HFFc6 (cell line): ENCODE results near the gene DRD4. TPM values are rescaled to one million over a fixed set of nuclear protein-coding genes. Genes with fewer than 3 reads are reported as not detected.

Experiments used
- DNase-seq: peaks from one replicate; pipeline ENCODE4 v3.0.0-alpha.2; 2018
- H3K27ac Mint-ChIP-seq: 2 replicates; pipeline ENCODE4 v1.8.0; 2020; ENCODE audit warnings: mild to moderate bottlenecking, mixed read lengths
- H3K27me3 Mint-ChIP-seq: 2 replicates; pipeline ENCODE4 v1.8.0; 2021; ENCODE audit warnings: mild to moderate bottlenecking, moderate library complexity, mixed read lengths; ENCODE audit not compliant: insufficient read depth
- H3K36me3 Mint-ChIP-seq: 2 replicates; pipeline ENCODE4 v1.8.0; 2021; ENCODE audit warnings: low read depth, mixed read lengths
- H3K4me1 Mint-ChIP-seq: 2 replicates; pipeline ENCODE4 v1.8.0; 2020; ENCODE audit warnings: low read depth, mixed read lengths
- H3K4me3 Mint-ChIP-seq: 2 replicates; pipeline ENCODE4 v1.8.0; 2020; ENCODE audit warnings: mild to moderate bottlenecking, moderate library complexity, mixed read lengths
- H3K9me3 Mint-ChIP-seq: 2 replicates; pipeline ENCODE4 v1.8.0; 2020; ENCODE audit warnings: mild to moderate bottlenecking, mixed read lengths
- CTCF ChIP-seq: fragments of 200-600 bp; sonication (generic); IDR thresholded peaks from 2 replicates; pipeline ENCODE4 v1.5.0; 2021; ENCODE audit warnings: antibody characterized with exemption, mild to moderate bottlenecking
- total RNA-seq, 6 experiments: library from RNA; stranded (reverse); fragmentation: NEBNext Ultra II Directional; extraction: Animal tissue kit (Norgen Biotek cat#: 25700); gene quantifications; 2 replicates in 1 of 6; 3 replicates in 5 of 6; pipeline ENCODE4 v1.2.3, GENCODE V29; 2021

Gene DRD4
- total RNA-seq, 6 experiments from 2014 or later: 0.14 to 0.61 (median 0.38) TPM

- TF ChIP-seq CTCF: no peak
- Mint-ChIP-seq H3K36me3 (peaks cover under 1% of the 10 kb centered on the region; the same call in 1 of the 2 replicates), H3K4me3 (no peak overlapping the region), H3K27me3 (peaks cover 8% of the 10 kb centered on the region; the same call in 1 of the 2 replicates), H3K9me3 (no peaks in the 10 kb centered on the region), H3K4me1 (no peaks in the 10 kb centered on the region), H3K27ac (no peak overlapping the region)
- DNase-seq: no peak
Measured at GRCh38 chr11:617199-617911, 19.7 kb upstream of the DRD4 start.

- no peaks in the 10 kb centered on the region for H3K9me3 Mint-ChIP-seq
- no peak for TF ChIP-seq CTCF
- H3K27me3 Mint-ChIP-seq: peaks cover 8% of the 10 kb centered on the region
- H3K27ac Mint-ChIP-seq: no peak overlapping the region
- no peaks in the 10 kb centered on the region for H3K36me3 Mint-ChIP-seq
- no peaks in the 10 kb centered on the region for H3K4me1 Mint-ChIP-seq
- no peak for DNase-seq
- no peak overlapping the region for H3K4me3 Mint-ChIP-seq
Measured at GRCh38 chr11:617912-618682, 19.0 kb upstream of the DRD4 start.

- Mint-ChIP-seq H3K4me1 (peaks cover 8% of the 10 kb centered on the region; the same call in 1 of the 2 replicates), H3K27me3 (peaks cover 12% of the 10 kb centered on the region), H3K27ac (no peak overlapping the region), H3K9me3 (no peaks in the 10 kb centered on the region), H3K4me3 (no peak overlapping the region), H3K36me3 (no peaks in the 10 kb centered on the region)
- no peak for TF ChIP-seq CTCF
- DNase-seq: no peak
Measured at GRCh38 chr11:618856-619627, 18.0 kb upstream of the DRD4 start.

DNA sequence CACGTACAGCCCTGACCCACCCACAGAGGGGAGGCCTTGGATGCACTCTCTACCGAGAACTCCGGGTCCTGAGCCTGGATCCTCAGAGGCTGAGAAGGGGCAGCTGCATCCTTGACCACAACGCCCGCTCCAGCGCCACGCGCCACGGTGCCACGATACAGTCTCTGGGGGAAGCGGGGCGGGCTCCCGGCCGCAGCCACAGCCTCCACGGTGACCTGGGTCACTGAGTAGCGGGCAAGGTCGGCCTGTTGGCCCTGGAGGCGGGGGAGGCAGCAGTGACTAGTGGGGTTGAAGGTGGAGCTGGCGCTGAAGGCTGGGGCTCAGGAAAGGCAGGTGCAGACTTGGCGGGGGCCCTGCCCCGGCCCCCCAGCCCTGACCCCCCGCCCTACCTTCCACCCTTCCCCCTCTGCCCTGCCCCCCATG, 17.4 kb upstream of the DRD4 start:
- no peaks in the 10 kb centered on the region for H3K36me3 Mint-ChIP-seq
- no peak for DNase-seq
- no peaks in the 10 kb centered on the region for H3K9me3 Mint-ChIP-seq
- no peak for TF ChIP-seq CTCF
- peaks cover 12% of the 10 kb centered on the region for H3K27me3 Mint-ChIP-seq
- no peak overlapping the region for H3K4me3 Mint-ChIP-seq
- H3K27ac Mint-ChIP-seq: no peak overlapping the region
- H3K4me1 Mint-ChIP-seq: peaks cover 8% of the 10 kb centered on the region; the same call in 1 of the 2 replicates

GRCh38 chr11:620201-620600, 16.9 kb upstream of the DRD4 start:
- Mint-ChIP-seq H3K36me3 (no peaks in the 10 kb centered on the region), H3K27ac (no peak overlapping the region), H3K4me3 (no peak overlapping the region), H3K9me3 (no peaks in the 10 kb centered on the region), H3K27me3 (peaks cover 12% of the 10 kb centered on the region), H3K4me1 (peaks cover 8% of the 10 kb centered on the region; the same call in 1 of the 2 replicates)
- no peak for DNase-seq
- TF ChIP-seq CTCF: no peak
